Measurements from ENCODE around the gene MYO9B.

MYO9B gene

GRCh38 chr19:17060802-17061201, 14.8 kb upstream of the MYO9B start:
- no peak for DNase-seq

- no peak for DNase-seq
These were observed 14.4 kb upstream of the MYO9B start for GRCh38 chr19:17061205-17061604.

- DNase-seq, result no peak
These were observed 13.9 kb upstream of the MYO9B start for GRCh38 chr19:17061691-17062090.

GRCh38 chr19:17063428-17063827, 12.1 kb upstream of the MYO9B start:
- no peak for DNase-seq

- DNase-seq, result no peak
These were observed 6.4 kb upstream of the MYO9B start for GRCh38 chr19:17069193-17069592.

- DNase-seq, result no peak
These were observed 5.2 kb upstream of the MYO9B start for GRCh38 chr19:17070421-17070820.

- DNase-seq, result no peak
These were observed 4.7 kb upstream of the MYO9B start for GRCh38 chr19:17070912-17071311.

GRCh38 chr19:17073869-17074633, 1.5 kb upstream of the MYO9B start:
- no peak for DNase-seq

- no peak for DNase-seq
These were observed 943 bp upstream of the MYO9B start for GRCh38 chr19:17074634-17075034.

- DNase-seq, result peak; percentile 44
These were observed 426 bp downstream of the MYO9B start for GRCh38 chr19:17075864-17076542.

- DNase-seq, result peak; percentile 8
These were observed 990 bp downstream of the MYO9B start for GRCh38 chr19:17076543-17076991.

GRCh38 chr19:17077447-17078028, 2.0 kb downstream of the MYO9B start:
- no peak for DNase-seq

GRCh38 chr19:17078036-17078919, 2.7 kb downstream of the MYO9B start:
- no peak for DNase-seq

GRCh38 chr19:17078920-17079709, 3.5 kb downstream of the MYO9B start:
- DNase-seq, result no peak

GRCh38 chr19:17079710-17080439, 4.3 kb downstream of the MYO9B start:
- DNase-seq, result peak; percentile 35

- DNase-seq, result no peak
These were observed 4.8 kb downstream of the MYO9B start for GRCh38 chr19:17080440-17080801.

- no peak for DNase-seq
These were observed 6.4 kb downstream of the MYO9B start for GRCh38 chr19:17081672-17082630.

GRCh38 chr19:17086120-17086519, 10.5 kb downstream of the MYO9B start:
- no peak for DNase-seq

GRCh38 chr19:17086834-17087233, 11.3 kb downstream of the MYO9B start:
- DNase-seq, result no peak

- no peak for DNase-seq
These were observed 13.0 kb downstream of the MYO9B start for GRCh38 chr19:17088552-17088951.

Data from T-helper 9 cell (primary cell).